ENCODE data around the gene SCFD1.
"Not testable (repeated sequence)": the region's sequence is repeated elsewhere in the genome, so short reads cannot be mapped to it uniquely, and the experiment has no call there.

SCFD1 gene

GRCh38 chr14:30596935-30597334 lies 25.2 kb upstream of the SCFD1 start:
- TF ChIP-seq FOXM1 (IDR thresholded peaks at IDR 0.05; ENCODE audit: borderline replicate concordance) = no peak
- no peak for TF ChIP-seq HDGF (IDR thresholded peaks at IDR 0.05; ENCODE audit: borderline replicate concordance)
- TF ChIP-seq FOXK2 (IDR thresholded peaks at IDR 0.05) = no peak
- TF ChIP-seq CTBP1 (IDR thresholded peaks at IDR 0.05; ENCODE audit: borderline replicate concordance) = no peak
- TF ChIP-seq ELF4 (IDR thresholded peaks at IDR 0.05) = no peak
- no peak for TF ChIP-seq ARNT (IDR thresholded peaks at IDR 0.05)
- no peak for TF ChIP-seq TARDBP (IDR thresholded peaks at IDR 0.05)
- CTCF ChIA-PET = no interaction called here
- DNase-seq (ENCODE audit: extremely low spot score) = no peak
- POLR2A ChIA-PET = no interaction called here

DNA sequence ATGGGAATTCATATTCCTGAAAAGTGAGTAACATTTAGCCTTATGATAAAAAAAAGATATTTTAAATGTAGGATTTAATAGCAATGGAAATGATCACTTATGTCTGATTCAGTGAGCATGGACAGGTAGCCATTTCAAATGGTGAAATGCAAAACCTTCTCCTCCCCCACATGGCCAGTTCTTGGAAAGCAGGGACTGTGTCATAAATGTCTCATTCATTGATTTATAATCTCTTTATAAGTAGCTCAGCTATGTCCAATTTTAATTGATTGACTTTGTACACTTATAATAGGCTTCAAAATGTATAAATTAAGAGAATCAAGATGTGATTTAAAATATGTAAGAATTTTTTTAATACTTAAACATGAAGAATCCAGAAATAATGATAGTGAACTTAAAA lies 24.6 kb upstream of the SCFD1 start:
- DNase-seq (ENCODE audit: extremely low spot score) = no peak
- ChIA-PET POLR2A (no interaction called here), CTCF (interaction anchor here (0.7 kb wide), 1 partner anchor 30 kb away, joined by 3 read pairs; no protein-coding TSS in a partner anchor)
- peak; percentile 83 for TF ChIP-seq PKNOX1 (IDR thresholded peaks at IDR 0.05)
- no peak for TF ChIP-seq CTBP1 (IDR thresholded peaks at IDR 0.05; ENCODE audit: borderline replicate concordance)

GRCh38 chr14:30600922-30601918 lies 20.9 kb upstream of the SCFD1 start:
- POLR2A ChIA-PET = no interaction called here

DNA sequence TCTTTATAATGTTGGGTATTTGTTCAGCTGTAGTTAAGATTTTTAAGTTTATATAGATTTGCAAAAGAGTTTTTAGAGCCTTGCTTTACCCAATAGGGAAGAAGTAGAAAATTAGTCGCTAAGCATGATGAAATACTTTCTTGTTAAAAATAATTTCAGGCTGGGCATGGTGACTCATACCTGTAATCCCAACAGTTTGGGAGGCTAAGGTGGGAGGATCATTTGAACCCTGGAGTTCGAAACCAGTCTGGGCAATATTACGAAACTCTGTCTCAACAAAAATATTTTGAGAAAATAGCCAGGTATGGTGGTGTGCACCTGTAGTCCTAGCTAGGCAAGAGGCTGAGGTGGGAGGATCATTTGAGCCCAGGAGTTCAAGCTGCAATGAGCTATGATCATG lies 18.7 kb upstream of the SCFD1 start:
- no peak for DNase-seq (ENCODE audit: extremely low spot score)
- TF ChIP-seq TARDBP (IDR thresholded peaks at IDR 0.05) (no peak), FOXM1 (IDR thresholded peaks at IDR 0.05; ENCODE audit: borderline replicate concordance) (no peak), ZNF384 (IDR thresholded peaks at IDR 0.05) (no peak), FOXA1 (IDR thresholded peaks at IDR 0.05) (no peak), PKNOX1 (IDR thresholded peaks at IDR 0.05) (no peak)
- ChIA-PET POLR2A (no interaction called here), CTCF (no interaction called here)

More at GRCh38 chr14:30600922-30601918, 20.9 kb upstream of the SCFD1 start:
- CTCF ChIA-PET = no interaction called here
- TF ChIP-seq LEF1 (IDR thresholded peaks at IDR 0.05; ENCODE audit: borderline replicate concordance) = no peak
- TF ChIP-seq CTBP1 (IDR thresholded peaks at IDR 0.05; ENCODE audit: borderline replicate concordance) = no peak
- no peak for TF ChIP-seq TARDBP (IDR thresholded peaks at IDR 0.05)
- TF ChIP-seq PKNOX1 (IDR thresholded peaks at IDR 0.05) = no peak
- no peak for TF ChIP-seq FOXA1 (IDR thresholded peaks at IDR 0.05)
- no peak for TF ChIP-seq SUZ12 (IDR thresholded peaks at IDR 0.05)
- no peak for TF ChIP-seq FOXM1 (IDR thresholded peaks at IDR 0.05; ENCODE audit: borderline replicate concordance)
- no peak for TF ChIP-seq ZNF384 (IDR thresholded peaks at IDR 0.05)
- no peak for TF ChIP-seq NFRKB (IDR thresholded peaks at IDR 0.05)
- TF ChIP-seq HDGF (IDR thresholded peaks at IDR 0.05; ENCODE audit: borderline replicate concordance) = no peak
- no peak for TF ChIP-seq L3MBTL2 (conservative IDR thresholded peaks at IDR 0.05)
- DNase-seq (ENCODE audit: extremely low spot score) = no peak

GRCh38 chr14:30604696-30605095 lies 17.4 kb upstream of the SCFD1 start:
- POLR2A ChIA-PET; DNase-seq (ENCODE audit: extremely low spot score): not testable (repeated sequence)
- CTCF ChIA-PET = interaction anchor here (0.6 kb wide), 1 partner anchor 13 kb away, joined by 7 read pairs; no protein-coding TSS in a partner anchor

- no peak for DNase-seq (ENCODE audit: extremely low spot score)
- CTCF ChIA-PET = interaction anchor here (0.6 kb wide), 1 partner anchor 110 kb away, joined by 6 read pairs; no protein-coding TSS in a partner anchor
- POLR2A ChIA-PET = interaction anchor here (1.0 kb wide), 1 partner anchor 15 kb away, joined by 3 read pairs; the partner anchor contains the start of gene SCFD1
- no peak for TF ChIP-seq SUZ12 (IDR thresholded peaks at IDR 0.05)
- TF ChIP-seq ZNF384 (IDR thresholded peaks at IDR 0.05) = no peak
- no peak for TF ChIP-seq L3MBTL2 (conservative IDR thresholded peaks at IDR 0.05)
- no peak for TF ChIP-seq ELF4 (IDR thresholded peaks at IDR 0.05)
- TF ChIP-seq LEF1 (IDR thresholded peaks at IDR 0.05; ENCODE audit: borderline replicate concordance) = no peak
- TF ChIP-seq HDGF (IDR thresholded peaks at IDR 0.05; ENCODE audit: borderline replicate concordance) = no peak
- no peak for TF ChIP-seq FOXK2 (IDR thresholded peaks at IDR 0.05)
Observed at GRCh38 chr14:30607156-30607780, 14.9 kb upstream of the SCFD1 start.

- CTCF ChIA-PET = interaction anchor here (0.6 to 0.7 kb wide), 2 partner anchors 14 to 1556 kb away, joined by 3 read pairs; no protein-coding TSS in a partner anchor
- no peak for TF ChIP-seq ELF4 (IDR thresholded peaks at IDR 0.05)
- TF ChIP-seq ZNF384 (IDR thresholded peaks at IDR 0.05) = no peak
- TF ChIP-seq NFRKB (IDR thresholded peaks at IDR 0.05) = no peak
- no peak for TF ChIP-seq L3MBTL2 (conservative IDR thresholded peaks at IDR 0.05)
- TF ChIP-seq PKNOX1 (IDR thresholded peaks at IDR 0.05) = peak; percentile 84
- TF ChIP-seq CTBP1 (IDR thresholded peaks at IDR 0.05; ENCODE audit: borderline replicate concordance) = no peak
- no peak for TF ChIP-seq FOXK2 (IDR thresholded peaks at IDR 0.05)
- DNase-seq (ENCODE audit: extremely low spot score) = no peak
- POLR2A ChIA-PET = interaction anchor here (1.9 kb wide), 1 partner anchor 14 kb away, joined by 7 read pairs; the partner anchor contains the start of gene SCFD1
Observed at GRCh38 chr14:30608533-30609006, 13.5 kb upstream of the SCFD1 start.
